GM19035 (cell line): ENCODE data around the gene UNC13B.

Experiments
- ATAC-seq: cut with Tn5 transposase; IDR thresholded peaks from one replicate; pipeline ENCODE4 v1.9.1; 2021; ENCODE audit not compliant: unreplicated experiment

Gene UNC13B

GRCh38 chr9:35318741-35319140, 156.9 kb downstream of the UNC13B start:
- no peak for ATAC-seq

- ATAC-seq, result no peak
Observed at GRCh38 chr9:35322075-35322885, 160.5 kb downstream of the UNC13B start.

- ATAC-seq, result no peak
Observed at GRCh38 chr9:35324966-35325365, 163.2 kb downstream of the UNC13B start.

- no peak for ATAC-seq
Observed at GRCh38 chr9:35333551-35333950, 171.7 kb downstream of the UNC13B start.

GRCh38 chr9:35335164-35335563, 173.4 kb downstream of the UNC13B start:
- no peak for ATAC-seq

GRCh38 chr9:35338086-35338485, 176.3 kb downstream of the UNC13B start:
- no peak for ATAC-seq

- ATAC-seq, result no peak
Observed at GRCh38 chr9:35338561-35339274, 176.9 kb downstream of the UNC13B start.

GRCh38 chr9:35340046-35340445, 178.2 kb downstream of the UNC13B start:
- ATAC-seq, result no peak

- no peak for ATAC-seq
Observed at GRCh38 chr9:35341021-35341420, 179.2 kb downstream of the UNC13B start.

GRCh38 chr9:35341585-35341984, 179.8 kb downstream of the UNC13B start:
- ATAC-seq, result no peak

GRCh38 chr9:35342221-35342958, 180.6 kb downstream of the UNC13B start:
- ATAC-seq, result no peak

GRCh38 chr9:35348109-35348508, 186.3 kb downstream of the UNC13B start:
- no peak for ATAC-seq

- ATAC-seq, result no peak
Observed at GRCh38 chr9:35349287-35349990, 187.6 kb downstream of the UNC13B start.

GRCh38 chr9:35350212-35350611, 188.4 kb downstream of the UNC13B start:
- ATAC-seq, result no peak

- ATAC-seq, result no peak
Observed at GRCh38 chr9:35350827-35351549, 189.2 kb downstream of the UNC13B start.

- no peak for ATAC-seq
Observed at GRCh38 chr9:35353731-35354365, 192.0 kb downstream of the UNC13B start.

GRCh38 chr9:35355939-35356338, 194.1 kb downstream of the UNC13B start:
- ATAC-seq, result no peak

- no peak for ATAC-seq
Observed at GRCh38 chr9:35357116-35357515, 195.3 kb downstream of the UNC13B start.

GRCh38 chr9:35357826-35358225, 196.0 kb downstream of the UNC13B start:
- ATAC-seq, result no peak
